HG03432 (cell line): Measurements from ENCODE around the gene ATP5F1E.

Source experiments
- ATAC-seq: cut with Tn5 transposase; IDR thresholded peaks from one replicate; pipeline ENCODE4 v1.9.1; 2021; ENCODE audit warnings: mild to moderate bottlenecking, moderate library complexity; ENCODE audit not compliant: unreplicated experiment

ATP5F1E gene

GRCh38 chr20:59006864-59007664 lies 25.1 kb downstream of the ATP5F1E start, which contains the start of gene CTSZ:
CTSZ (minus strand) TSS chr20:59007254; CDS start chr20:59007128, 126 bp downstream.
- peak; percentile 24 for ATAC-seq

DNA sequence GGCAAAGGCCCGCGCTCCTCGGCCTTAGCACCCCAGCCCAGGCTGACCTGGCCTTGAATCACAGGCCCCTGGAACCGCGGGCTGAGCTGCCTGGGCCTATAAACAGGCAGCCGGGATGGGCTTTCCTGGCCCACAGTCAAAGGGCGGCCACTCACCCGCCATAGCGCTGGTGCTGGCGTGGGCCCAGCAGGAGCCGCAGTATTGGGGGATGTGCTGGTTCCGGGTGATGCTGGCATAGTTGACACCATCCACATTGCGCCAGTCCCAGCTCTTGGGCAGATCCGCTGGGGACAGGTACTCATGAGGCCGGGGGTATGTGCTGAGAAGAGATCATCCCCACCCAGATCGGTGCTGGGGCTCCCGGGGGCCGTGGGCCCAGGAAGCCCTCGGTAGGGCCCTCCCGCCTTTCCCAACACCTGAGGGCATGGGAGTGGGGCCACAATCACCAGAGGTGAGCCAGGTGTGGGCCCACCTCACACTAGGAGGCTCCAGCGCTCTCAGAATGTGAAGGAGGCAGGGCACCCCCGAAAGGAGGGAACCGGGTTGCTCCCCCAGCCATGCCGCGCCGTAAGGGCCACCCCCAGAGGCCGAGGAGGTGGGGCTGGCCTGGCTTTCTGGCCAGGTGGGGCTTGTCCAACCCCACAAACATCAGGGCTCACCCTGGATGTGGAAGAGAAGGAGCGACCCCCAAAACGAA lies 25.8 kb downstream of the ATP5F1E start:
- no peak for ATAC-seq

DNA sequence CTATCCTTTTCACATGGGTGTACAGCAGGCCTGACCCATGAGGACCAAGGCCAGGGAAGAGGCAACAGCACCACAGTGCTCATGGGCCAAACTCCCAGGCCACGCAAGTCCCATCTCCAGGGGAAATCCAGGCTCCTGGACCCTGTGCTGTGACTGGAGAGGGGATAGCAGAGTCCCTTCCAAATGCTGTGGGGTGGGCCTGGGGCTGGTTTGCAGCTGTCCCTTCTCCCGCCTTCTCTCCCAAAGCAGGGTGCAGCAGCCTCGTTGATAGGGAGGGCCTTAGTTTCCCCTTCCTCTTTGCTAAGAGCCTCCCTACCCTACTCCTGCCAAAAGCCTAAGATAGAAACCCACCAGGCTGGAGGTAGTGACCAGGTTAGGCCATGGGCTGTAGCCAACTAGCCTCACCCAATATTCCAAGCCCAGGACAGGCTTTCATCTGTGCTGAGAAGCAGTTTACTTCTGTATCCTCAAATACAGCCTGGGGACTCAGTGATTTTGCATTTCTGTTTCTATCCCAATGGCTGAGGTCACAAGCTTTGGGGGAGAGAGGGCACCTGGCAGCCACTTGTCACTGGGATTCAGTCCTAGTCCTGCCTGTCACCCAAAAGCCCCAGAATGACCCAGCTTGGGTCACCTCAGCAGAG lies 26.5 kb downstream of the ATP5F1E start:
- ATAC-seq: no peak

- peak; percentile 70 for ATAC-seq
Observed at GRCh38 chr20:59004763-59005522, 27.2 kb downstream of the ATP5F1E start.

GRCh38 chr20:59004493-59004762 lies 27.7 kb downstream of the ATP5F1E start:
- ATAC-seq: no peak

GRCh38 chr20:59003836-59004492 lies 28.2 kb downstream of the ATP5F1E start:
- ATAC-seq: no peak

GRCh38 chr20:59002874-59003399 lies 29.2 kb downstream of the ATP5F1E start:
- no peak for ATAC-seq

GRCh38 chr20:59002388-59002787 lies 29.7 kb downstream of the ATP5F1E start:
- no peak for ATAC-seq

GRCh38 chr20:59001449-59002171 lies 30.5 kb downstream of the ATP5F1E start:
- ATAC-seq: no peak

GRCh38 chr20:59001068-59001448 lies 31.1 kb downstream of the ATP5F1E start:
- no peak for ATAC-seq

- no peak for ATAC-seq
Observed at GRCh38 chr20:59000326-59000725, 31.8 kb downstream of the ATP5F1E start.

GRCh38 chr20:58998656-58999055 lies 33.5 kb downstream of the ATP5F1E start:
- ATAC-seq: no peak

DNA sequence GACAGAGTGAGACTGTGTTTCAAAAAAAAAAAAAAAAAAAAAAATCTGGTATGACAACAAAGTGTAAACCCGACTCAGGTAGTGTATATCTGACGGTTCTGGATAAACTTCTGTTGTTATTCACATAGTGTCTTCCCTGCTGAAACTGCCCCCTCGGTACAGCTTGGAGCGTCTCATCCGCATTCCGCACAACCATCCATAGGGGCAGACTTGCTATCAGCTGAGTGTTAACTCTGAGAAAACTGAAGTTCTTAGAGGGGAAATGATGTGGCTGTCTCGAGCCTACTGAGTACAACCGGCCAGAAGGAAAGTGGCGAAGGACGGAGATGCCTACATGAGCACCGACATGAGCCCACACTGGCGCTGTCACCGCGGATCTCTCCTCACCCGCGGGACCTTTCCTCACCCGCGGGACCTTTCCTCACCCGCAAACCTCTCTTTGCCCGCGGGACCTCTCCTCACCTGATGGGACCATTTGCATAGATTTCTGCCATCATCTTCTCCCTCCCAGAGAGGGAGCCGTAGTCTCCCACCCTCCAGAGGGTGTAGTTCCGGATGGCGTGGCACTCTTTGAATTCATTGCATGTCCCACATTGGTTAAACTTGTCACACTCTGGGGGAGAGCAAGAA lies 34.9 kb downstream of the ATP5F1E start:
- no peak for ATAC-seq

DNA sequence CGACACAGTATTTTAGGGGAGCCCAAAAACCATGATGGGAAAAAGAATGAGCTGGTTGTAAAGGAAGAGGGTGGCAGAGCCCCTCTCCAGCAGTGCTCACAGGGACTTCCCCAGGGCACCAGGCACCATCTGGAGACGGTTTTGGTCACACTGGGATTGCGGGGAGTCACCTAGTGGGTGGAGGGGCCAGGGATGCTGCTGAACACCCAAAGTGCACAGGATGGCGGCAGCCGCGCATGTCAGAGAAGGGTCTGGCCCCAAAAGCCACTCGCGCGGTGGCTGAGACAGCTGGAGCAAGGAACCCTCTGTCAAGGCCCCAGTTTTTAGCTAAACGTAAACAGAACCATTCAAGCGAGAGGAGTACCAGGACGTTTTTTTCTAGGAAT lies 35.9 kb downstream of the ATP5F1E start:
- ATAC-seq: no peak

DNA sequence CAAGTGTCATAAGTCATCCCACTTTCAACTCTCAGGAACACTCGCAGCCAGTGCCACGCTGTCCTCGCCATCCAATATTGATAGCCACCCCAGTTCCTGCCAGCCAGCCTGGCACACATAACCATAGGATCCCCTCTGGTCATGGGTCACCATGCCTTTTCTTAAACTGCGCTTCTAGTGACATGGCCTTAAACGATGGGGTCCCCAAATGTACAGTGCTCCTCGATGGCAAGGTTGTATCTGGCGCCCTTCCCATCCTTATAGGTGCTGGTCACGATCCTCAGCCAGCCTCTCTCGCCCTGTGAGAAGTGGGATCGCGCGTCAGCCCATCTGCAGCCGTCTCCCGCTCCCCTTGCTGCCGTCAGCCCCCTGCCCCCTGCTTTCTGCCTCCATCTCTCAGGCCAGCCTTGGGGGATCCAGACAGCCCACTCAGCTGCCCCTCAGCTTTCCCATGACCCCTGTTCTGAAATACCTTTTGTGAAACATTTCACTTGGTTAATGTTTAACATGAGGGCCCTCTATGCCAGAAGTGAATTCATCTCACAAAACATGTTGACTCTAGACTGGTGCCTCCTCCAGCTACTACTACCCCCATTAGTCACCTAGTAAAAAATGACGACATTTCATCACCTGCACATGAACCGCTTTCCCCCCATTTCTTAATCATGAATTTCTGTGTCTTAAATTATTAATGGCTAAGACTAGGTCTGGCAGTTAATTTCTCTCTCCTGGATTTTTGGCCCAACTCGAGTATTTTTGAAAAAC lies 36.5 kb downstream of the ATP5F1E start:
- no peak for ATAC-seq

- no peak for ATAC-seq
Observed at GRCh38 chr20:58994390-58995159, 37.6 kb downstream of the ATP5F1E start.

DNA sequence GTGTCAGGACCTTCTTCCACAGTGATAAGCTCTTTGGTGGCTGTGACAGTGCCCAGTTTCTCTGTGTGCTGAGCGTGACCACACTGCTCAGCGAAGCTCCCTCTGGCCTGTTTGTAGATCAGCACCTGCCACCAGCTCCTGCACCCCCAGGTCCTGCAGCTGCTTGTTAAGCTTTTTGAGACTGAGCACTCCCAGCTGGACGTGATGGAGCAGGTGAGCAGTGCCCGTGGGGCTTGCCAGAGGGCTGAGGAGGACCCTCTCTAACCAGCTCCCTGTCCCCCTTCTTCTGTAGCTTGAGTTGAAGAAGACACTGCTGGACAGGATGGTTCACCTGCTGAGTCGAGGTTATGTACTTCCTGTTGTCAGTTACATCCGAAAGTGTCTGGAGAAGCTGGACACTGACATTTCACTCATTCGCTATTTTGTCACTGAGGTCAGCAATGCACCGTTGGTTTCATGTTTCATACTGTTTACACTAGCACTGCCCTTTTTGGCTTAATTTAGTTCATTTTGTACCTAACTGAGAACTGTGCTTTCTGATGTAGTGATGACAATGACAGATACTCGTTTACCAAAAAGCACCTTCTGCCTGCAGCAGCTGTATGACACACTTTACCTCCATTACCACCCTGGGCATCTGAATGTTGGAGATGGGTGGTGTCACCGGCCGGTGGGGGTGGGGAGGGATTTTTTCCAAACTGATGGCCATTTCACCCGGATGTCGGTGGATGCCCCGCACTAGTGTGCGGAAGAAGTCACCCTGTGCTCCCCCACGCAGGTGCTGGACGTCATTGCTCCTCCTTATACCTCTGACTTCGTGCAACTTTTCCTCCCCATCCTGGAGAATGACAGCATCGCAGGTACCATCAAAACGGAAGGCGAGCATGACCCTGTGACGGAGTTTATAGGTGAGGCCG lies 38.5 kb downstream of the ATP5F1E start:
- ATAC-seq: no peak
